GM18511 (cell line): ENCODE data around the gene RNASE12.

Experiments
- ATAC-seq: cut with Tn5 transposase; IDR thresholded peaks from one replicate; pipeline ENCODE4 v1.9.1; 2021; ENCODE audit warnings: mild to moderate bottlenecking, moderate library complexity; ENCODE audit not compliant: unreplicated experiment

RNASE12 gene

GRCh38 chr14:20546877-20547276, 44.3 kb downstream of the RNASE12 start:
- ATAC-seq = no peak
